Fibroblast of lung (primary cell): ENCODE data around the gene GIT2.

Source experiments
- CTCF ChIP-seq, 2 donors: IDR thresholded peaks in 1 of 2; conservative IDR thresholded peaks in 1 of 2; 1 replicate in 1 of 2; 2 replicates in 1 of 2; pipeline ENCODE4 v1.5.1; 2011 to 2012; ENCODE audit warnings: low read length in 2 of 2, control low read depth in 1 of 2, inconsistent platforms in 1 of 2, low read depth in 1 of 2, mild to moderate bottlenecking in 1 of 2
- EZH2 ChIP-seq: IDR thresholded peaks from 2 replicates; pipeline ENCODE4 v1.5.1; 2012; ENCODE audit warnings: low read length, control low read depth, mild to moderate bottlenecking; ENCODE audit errors: missing control alignments

GRCh38 chr12:110015132-110015531, 19.0 kb upstream of the GIT2 start:
- TF ChIP-seq CTCF (conservative IDR thresholded peaks at IDR 0.05 in 1 of 2, IDR thresholded peaks at IDR 0.05 in 1 of 2; ENCODE audit: low read depth in 1 of 2, low read length in 2 of 2) = no peak
- no peak for TF ChIP-seq EZH2
